B cell (primary cell): ENCODE measurements around the gene TSPAN2. TPM values are rescaled to one million over a fixed set of nuclear protein-coding genes. Genes with fewer than 3 reads are reported as not detected.

Experiments
- ATAC-seq: fragments of 200-7000 bp; cut with Tn5 transposase; one replicate; pipeline ENCODE4 v1.10.0; 2021; ENCODE audit warnings: low read depth, mild to moderate bottlenecking, moderate number of reproducible peaks, moderate library complexity
- CTCF ChIA-PET: fragments of 350-600 bp; sonication (Branson Sonifier 250); formaldehyde crosslinking; loops from one replicate; lab custom pipeline; 2021; ENCODE audit warnings: antibody characterized with exemption, inconsistent platforms; lab: Charles Lee
- POLR2A ChIA-PET: fragments of 350-600 bp; sonication (Branson Sonifier 250); formaldehyde crosslinking; loops from one replicate; lab custom pipeline; 2021; ENCODE audit warnings: antibody characterized with exemption; lab: Charles Lee
- DNase-seq: peaks from one replicate; pipeline ENCODE4 v3.0.0; 2013
- H2AFZ ChIP-seq: 2 replicates; pipeline ENCODE4 v1.6.1; 2012; ENCODE audit warnings: mild to moderate bottlenecking, low read depth, low read length; ENCODE audit not compliant: insufficient read depth, poor library complexity, severe bottlenecking
- H3K27ac ChIP-seq, 2 donors: 1 replicate in 1 of 2; 2 replicates in 1 of 2; pipeline ENCODE4 v1.5.1; 2012 to 2013; ENCODE audit warnings: low read length in 2 of 2, mild to moderate bottlenecking in 2 of 2, moderate library complexity in 1 of 2
- H3K27me3 ChIP-seq, 4 experiments: fragments of 200-600 bp in 1 of 4; sonication (generic) in 1 of 4; replicated peaks in 1 of 4; 1 replicate in 2 of 4; 2 replicates in 2 of 4; pipeline versions ENCODE4 v1.6.1 to v1.7.0; 2013 to 2016; ENCODE audit warnings: low read length in 3 of 4, mild to moderate bottlenecking in 2 of 4, mixed read lengths in 1 of 4, moderate library complexity in 1 of 4; ENCODE audit not compliant: insufficient read depth in 4 of 4, control insufficient read depth in 3 of 4; ENCODE audit errors: control extremely low read depth in 1 of 4
- H3K36me3 ChIP-seq, 2 experiments: replicated peaks in 1 of 2; 1 replicate in 1 of 2; 2 replicates in 1 of 2; pipeline versions ENCODE4 v1.6.1 to v1.7.1; 2013; ENCODE audit warnings: low read length in 1 of 2; ENCODE audit not compliant: insufficient read depth in 2 of 2, control insufficient read depth in 1 of 2; ENCODE audit errors: control extremely low read depth in 1 of 2, extremely low read depth in 1 of 2
- H3K4me1 ChIP-seq, 2 donors: fragments of 200-600 bp in 1 of 2; sonication (generic) in 1 of 2; 1 replicate in 1 of 2; 2 replicates in 1 of 2; pipeline versions ENCODE4 v1.5.1 to v1.6.1; 2013 to 2017; ENCODE audit warnings: low read length in 2 of 2; ENCODE audit not compliant: control insufficient read depth in 2 of 2, insufficient read depth in 2 of 2
- H3K4me2 ChIP-seq: replicated peaks from 2 replicates; pipeline ENCODE3; 2012; ENCODE audit warnings: mild to moderate bottlenecking, low read depth, low read length; ENCODE audit not compliant: poor library complexity, severe bottlenecking
- H3K4me3 ChIP-seq, 5 experiments: fragments of 200-600 bp in 1 of 5; sonication (generic) in 1 of 5; 1 replicate in 3 of 5; 2 replicates in 2 of 5; pipeline versions ENCODE4 v1.5.1 to v1.7.0; 2011 to 2016; ENCODE audit warnings: low read length in 4 of 5, mild to moderate bottlenecking in 4 of 5, low read depth in 2 of 5, control low read depth in 1 of 5, moderate library complexity in 1 of 5; ENCODE audit not compliant: insufficient read depth in 1 of 5; ENCODE audit errors: control extremely low read depth in 1 of 5, extremely low read depth in 1 of 5
- H3K79me2 ChIP-seq: fragments of 200-600 bp; sonication (generic); one replicate; pipeline ENCODE4 v1.6.0; 2016; ENCODE audit warnings: low read length; ENCODE audit not compliant: control insufficient read depth, insufficient read depth
- H3K9ac ChIP-seq: fragments of 200-600 bp; sonication (generic); 2 replicates; pipeline ENCODE4 v1.6.1; 2017; ENCODE audit warnings: mild to moderate bottlenecking, low read length, moderate library complexity
- H3K9me3 ChIP-seq, 3 donors: one replicate each; pipeline versions ENCODE4 v1.6.1 to v1.7.1; 2013; ENCODE audit warnings: low read length in 2 of 3; ENCODE audit not compliant: control insufficient read depth in 2 of 3, insufficient read depth in 1 of 3; ENCODE audit errors: control extremely low read depth in 1 of 3
- H4K20me1 ChIP-seq: 2 replicates; pipeline ENCODE4 v1.6.0; 2012; ENCODE audit warnings: mild to moderate bottlenecking, low read length; ENCODE audit not compliant: insufficient read depth, control insufficient read depth, poor library complexity, severe bottlenecking
- H3K27ac Mint-ChIP-seq: one replicate; pipeline ENCODE4 v1.8.0; 2021; ENCODE audit warnings: mixed read lengths
- H3K27me3 Mint-ChIP-seq: one replicate; pipeline ENCODE4 v1.8.0; 2021; ENCODE audit warnings: mixed read lengths
- H3K4me1 Mint-ChIP-seq: one replicate; pipeline ENCODE4 v1.8.0; 2021; ENCODE audit warnings: mixed read lengths
- H3K4me3 Mint-ChIP-seq: one replicate; pipeline ENCODE4 v1.8.0; 2021; ENCODE audit warnings: mixed read lengths
- H3K9me3 Mint-ChIP-seq: one replicate; pipeline ENCODE4 v1.8.0; 2022; ENCODE audit warnings: mixed read lengths; ENCODE audit not compliant: insufficient read depth
- CTCF ChIP-seq: fragments of 200-600 bp; IDR thresholded peaks from one replicate; pipeline ENCODE4 v1.8.0; 2022; ENCODE audit warnings: antibody characterized with exemption, mild to moderate bottlenecking
- EZH2 ChIP-seq: IDR thresholded peaks from 2 replicates; pipeline ENCODE4 v1.6.1; 2012; ENCODE audit warnings: borderline replicate concordance, low read depth, mild to moderate bottlenecking, moderate library complexity, low read length; ENCODE audit not compliant: insufficient read depth, poor library complexity, severe bottlenecking
- WGBS: methylation state at CpG from one replicate; pipeline ENCODE4 v1.1.5; 2013; ENCODE audit warnings: missing lambda C conversion rate; ENCODE audit not compliant: insufficient coverage; 5-methylcytosine and 5-hydroxymethylcytosine counted together
- intact Hi-C: fragments of 100-400 bp; cut with micrococcal nuclease; formaldehyde crosslinking; loops from one replicate; pipeline ENCODE4 v1.10.0; 2022
- polyA plus RNA-seq: library from polyadenylated mRNA; depleted of rRNA; stranded (reverse); fragments of >200 nt; gene quantifications from 2 replicates; pipeline ENCODE4 v1.2.3, GENCODE V29; 2012
- total RNA-seq, 2 donors: library from RNA; stranded (reverse); fragments of 120-200 nt in 1 of 2; gene quantifications; 1 replicate in 1 of 2; 2 replicates in 1 of 2; pipeline versions ENCODE4 v1.2.3 to v1.2.4, GENCODE V29; 2013 to 2022

TSPAN2 gene
- total and polyA plus RNA-seq, 2 donors (not counting 1 experiment from before 2014, with no cell fraction given) = 0.24 to 0.34 TPM

- H3K27me3 ChIP-seq = peaks cover 0 to 8% (median 6%) of the 10 kb centered on the region in 4 experiments
- TF ChIP-seq EZH2 (no peak), CTCF (no peak)
- Mint-ChIP-seq H3K27ac (no peak overlapping the region), H3K4me3 (no peak overlapping the region), H3K4me1 (no peaks in the 10 kb centered on the region), H3K9me3 (peaks cover 8% of the 10 kb centered on the region), H3K27me3 (peaks cover 31% of the 10 kb centered on the region)
- no peak for ATAC-seq
- intact Hi-C loops = no loop called here
- H3K4me3 ChIP-seq = no peak overlapping the region
- no peaks in the 10 kb centered on the region for H3K4me1 ChIP-seq
- no peaks in the 10 kb centered on the region for H3K79me2 ChIP-seq
- H3K4me2 ChIP-seq = no peak overlapping the region
- H3K36me3 ChIP-seq = no peaks in the 10 kb centered on the region
- H2AFZ ChIP-seq = no peak overlapping the region
- no peak for DNase-seq
- ChIA-PET POLR2A (no interaction called here), CTCF (no interaction called here)
- H3K9me3 ChIP-seq = peaks cover 0 to 9% (median 8%) of the 10 kb centered on the region in 3 donors
- H3K9ac ChIP-seq = no peak overlapping the region
- WGBS = 100% methylated on average over 1 of the region's 1 CpG
- no peak overlapping the region for H3K27ac ChIP-seq
- H4K20me1 ChIP-seq = no peaks in the 10 kb centered on the region
Observed at GRCh38 chr1:115117298-115117697, 28.0 kb upstream of the TSPAN2 start.

- Mint-ChIP-seq H3K4me3 (no peak overlapping the region), H3K4me1 (no peaks in the 10 kb centered on the region), H3K9me3 (peaks cover 3% of the 10 kb centered on the region), H3K27me3 (peaks cover 23% of the 10 kb centered on the region), H3K27ac (no peak overlapping the region)
- Histone ChIP-seq H2AFZ (no peak overlapping the region), H4K20me1 (no peaks in the 10 kb centered on the region), H3K4me3 (no peak overlapping the region), H3K9ac (no peak overlapping the region), H3K4me1 (no peaks in the 10 kb centered on the region), H3K4me2 (no peak overlapping the region), H3K9me3 (peaks cover 0 to 7% (median under 1%) of the 10 kb centered on the region in 3 donors), H3K79me2 (no peaks in the 10 kb centered on the region), H3K27me3 (peaks cover 0 to 8% (median 3%) of the 10 kb centered on the region in 4 experiments), H3K36me3 (no peaks in the 10 kb centered on the region), H3K27ac (no peak overlapping the region)
- intact Hi-C loops = no loop called here
- DNase-seq (no peak), ATAC-seq (no peak)
- ChIA-PET POLR2A (no interaction called here), CTCF (interaction anchor here (0.5 to 1.6 kb wide), 2 partner anchors 139 to 432 kb away, joined by 5 read pairs; no protein-coding TSS in a partner anchor)
- WGBS = 100% methylated on average over 1 of the region's 5 CpGs
- TF ChIP-seq EZH2 (no peak), CTCF (no peak)
Observed at GRCh38 chr1:115116512-115116911, 27.2 kb upstream of the TSPAN2 start.
